ENCODE results near the gene SF3B4. TPM values are rescaled to one million over a fixed set of nuclear protein-coding genes. Genes with fewer than 3 reads are reported as not detected.
"Not testable (repeated sequence)": the region's sequence is repeated elsewhere in the genome, so short reads cannot be mapped to it uniquely, and the experiment has no call there.

The SF3B4 gene
- total RNA-seq, 1 donor from 2014 or later: 7.5 TPM

DNA sequence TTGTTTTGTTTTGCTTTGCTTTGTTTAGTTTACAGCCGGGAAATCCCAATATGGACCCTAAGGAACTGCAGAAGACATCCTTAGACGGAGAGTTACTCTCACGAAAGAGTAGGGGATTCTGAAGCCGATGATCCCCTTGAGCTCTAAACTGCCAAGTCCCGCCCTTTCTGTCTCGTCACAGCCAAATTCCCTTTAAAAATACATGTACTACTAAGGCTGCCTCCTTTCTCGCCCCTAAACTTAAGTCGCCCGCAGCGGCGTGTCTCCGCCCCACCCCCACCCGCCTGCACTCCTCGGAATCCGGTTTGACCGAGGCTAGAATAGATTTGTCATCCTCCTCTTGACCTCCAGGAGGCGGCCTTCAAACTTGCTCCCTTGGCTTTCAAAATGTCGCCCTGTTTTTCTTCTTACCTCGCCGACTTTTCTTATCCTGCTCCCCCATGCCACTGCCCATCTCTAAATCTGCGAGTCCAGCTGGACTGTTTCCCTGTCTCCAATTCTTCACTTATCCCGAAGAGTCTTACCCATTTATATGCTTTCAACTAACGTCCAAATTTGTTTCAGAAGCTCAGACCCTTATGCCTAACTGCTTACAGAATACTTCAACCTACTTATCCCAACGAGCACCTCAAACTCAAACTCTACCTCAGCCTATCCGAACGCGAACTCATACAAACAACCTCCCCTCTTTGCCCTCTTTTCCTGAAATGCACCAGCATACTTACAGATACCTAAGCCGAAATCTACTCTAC lies 39.2 kb downstream of the SF3B4 start:
- DNase-seq (ENCODE audit: low read depth in 2 of 2): peak; percentile 71 to 86

DNA sequence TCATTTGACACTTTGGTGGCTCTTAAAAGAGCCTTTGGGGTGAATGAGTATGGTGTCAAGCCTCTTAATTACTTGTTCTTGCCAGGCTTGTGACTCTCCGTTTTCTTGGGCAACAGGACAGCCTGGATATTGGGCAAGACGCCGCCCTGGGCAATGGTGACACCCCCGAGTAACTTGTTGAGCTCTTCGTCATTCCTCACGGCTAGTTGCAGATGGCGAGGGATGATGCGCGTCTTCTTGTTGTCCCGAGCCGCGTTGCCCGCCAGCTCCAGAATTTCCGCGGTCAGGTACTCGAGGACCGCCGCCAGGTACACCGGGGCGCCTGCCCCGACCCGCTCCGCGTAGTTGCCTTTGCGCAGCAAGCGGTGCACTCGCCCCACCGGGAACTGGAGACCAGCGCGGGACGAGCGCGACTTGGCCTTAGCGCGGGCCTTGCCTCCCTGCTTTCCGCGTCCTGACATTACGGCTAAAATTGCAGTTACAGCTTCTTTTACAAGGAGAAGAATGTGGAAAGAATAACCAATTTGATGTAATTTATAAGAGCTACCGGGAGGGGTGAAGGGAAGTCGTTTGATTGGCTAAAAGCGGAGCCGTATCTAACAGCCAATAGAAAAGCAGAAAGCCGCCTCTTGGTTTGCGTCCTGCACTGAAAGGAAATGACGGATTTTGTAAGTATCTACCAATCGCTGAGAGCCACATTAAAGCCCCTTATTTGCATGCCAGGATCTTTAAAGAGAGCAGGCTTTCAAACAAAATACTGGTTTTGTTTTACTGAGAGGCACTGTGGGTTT lies 40.0 kb downstream of the SF3B4 start:
- DNase-seq (ENCODE audit: low read depth in 2 of 2): peak; percentile 98

DNA sequence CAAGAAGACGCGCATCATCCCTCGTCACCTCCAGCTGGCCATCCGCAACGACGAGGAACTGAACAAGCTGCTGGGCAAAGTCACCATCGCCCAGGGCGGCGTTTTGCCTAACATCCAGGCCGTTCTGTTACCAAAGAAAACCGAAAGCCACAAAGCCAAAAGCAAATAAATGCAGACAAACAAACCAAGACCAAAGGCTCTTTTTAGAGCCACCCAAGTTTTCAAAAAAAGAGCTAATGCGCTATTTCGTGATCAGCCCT lies 40.5 kb downstream of the SF3B4 start:
- DNase-seq (ENCODE audit: low read depth in 2 of 2): peak in 1 of 2 donors; percentile 42

DNA sequence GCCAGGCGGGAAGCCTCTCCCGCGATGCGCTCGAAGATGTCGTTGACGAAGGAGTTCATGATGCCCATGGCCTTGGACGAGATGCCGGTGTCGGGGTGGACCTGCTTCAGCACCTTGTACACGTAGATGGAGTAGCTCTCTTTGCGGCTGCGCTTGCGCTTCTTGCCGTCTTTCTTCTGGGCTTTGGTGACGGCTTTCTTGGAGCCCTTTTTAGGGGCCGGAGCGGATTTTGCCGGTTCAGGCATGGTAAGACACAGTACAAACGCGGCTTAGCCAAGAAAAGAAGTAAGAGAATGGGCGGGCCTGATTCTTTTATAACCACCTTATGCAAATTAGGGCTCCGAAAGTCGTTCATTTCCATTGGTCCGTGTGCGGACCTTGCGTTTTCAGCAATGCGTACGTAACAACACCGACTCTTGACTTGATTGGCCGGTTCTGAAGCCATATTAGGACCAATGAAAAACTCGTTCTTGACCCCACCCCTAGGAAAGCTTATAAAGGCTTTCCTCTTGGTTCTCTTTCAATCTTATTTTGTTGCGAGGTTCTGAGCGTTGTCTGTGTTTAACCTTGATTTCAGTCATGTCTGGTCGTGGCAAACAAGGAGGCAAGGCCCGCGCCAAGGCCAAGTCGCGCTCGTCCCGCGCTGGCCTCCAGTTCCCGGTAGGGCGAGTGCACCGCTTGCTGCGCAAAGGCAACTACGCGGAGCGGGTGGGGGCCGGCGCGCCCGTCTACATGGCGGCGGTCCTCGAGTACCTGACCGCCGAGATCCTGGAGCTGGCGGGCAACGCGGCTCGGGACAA lies 41.0 kb downstream of the SF3B4 start:
- peak; percentile 99 for DNase-seq (ENCODE audit: low read depth in 2 of 2)

DNA sequence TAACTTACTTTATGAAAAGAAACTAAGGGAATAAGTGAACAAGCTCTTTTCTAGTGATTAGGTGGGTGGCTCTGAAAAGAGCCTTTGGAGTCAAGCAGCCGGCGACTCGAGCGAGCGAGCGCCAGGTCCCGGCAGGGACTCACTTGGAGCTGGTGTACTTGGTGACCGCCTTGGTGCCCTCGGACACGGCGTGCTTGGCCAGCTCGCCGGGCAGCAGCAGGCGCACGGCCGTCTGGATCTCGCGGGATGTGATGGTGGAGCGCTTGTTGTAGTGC lies 41.5 kb downstream of the SF3B4 start:
- not testable (repeated sequence) for DNase-seq (ENCODE audit: low read depth in 2 of 2)

DNA sequence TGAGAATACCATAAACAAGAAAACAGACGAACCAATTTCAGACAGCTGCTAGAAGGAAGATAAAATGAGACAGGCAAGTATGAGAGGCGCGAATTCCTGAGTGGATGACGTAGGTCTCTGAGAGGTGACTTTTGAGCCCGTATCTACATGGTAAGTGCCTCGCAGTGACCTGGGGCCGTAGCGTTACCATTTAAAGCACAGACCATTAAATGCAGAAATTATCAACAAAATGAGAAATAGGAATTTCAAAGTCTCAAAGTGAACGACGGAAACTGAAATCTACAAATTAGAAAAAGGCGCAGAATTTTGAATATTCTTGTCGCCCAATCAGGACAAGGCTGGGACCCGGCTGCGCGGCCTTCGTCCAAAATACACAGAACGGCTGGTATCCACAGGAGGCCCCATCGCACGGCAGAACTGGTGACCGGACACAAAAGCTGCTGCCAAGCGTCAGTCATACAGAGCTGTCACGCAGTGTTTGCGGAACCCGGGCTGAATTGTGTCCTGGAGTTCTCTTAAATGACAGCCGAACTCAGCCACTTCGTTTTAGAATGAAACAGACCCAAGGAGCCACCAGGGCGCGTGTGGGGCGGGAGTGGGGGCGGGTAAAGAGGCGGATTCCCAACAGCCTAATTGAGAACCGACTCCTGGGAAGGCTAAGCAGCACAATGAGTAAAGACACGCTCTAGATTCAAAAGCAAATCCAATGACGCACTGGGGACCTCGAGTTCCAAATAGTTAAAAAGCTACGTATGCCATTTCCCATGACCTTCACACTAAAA lies 42.1 kb downstream of the SF3B4 start:
- DNase-seq (ENCODE audit: low read depth in 2 of 2): peak; percentile 84 to 98

DNA sequence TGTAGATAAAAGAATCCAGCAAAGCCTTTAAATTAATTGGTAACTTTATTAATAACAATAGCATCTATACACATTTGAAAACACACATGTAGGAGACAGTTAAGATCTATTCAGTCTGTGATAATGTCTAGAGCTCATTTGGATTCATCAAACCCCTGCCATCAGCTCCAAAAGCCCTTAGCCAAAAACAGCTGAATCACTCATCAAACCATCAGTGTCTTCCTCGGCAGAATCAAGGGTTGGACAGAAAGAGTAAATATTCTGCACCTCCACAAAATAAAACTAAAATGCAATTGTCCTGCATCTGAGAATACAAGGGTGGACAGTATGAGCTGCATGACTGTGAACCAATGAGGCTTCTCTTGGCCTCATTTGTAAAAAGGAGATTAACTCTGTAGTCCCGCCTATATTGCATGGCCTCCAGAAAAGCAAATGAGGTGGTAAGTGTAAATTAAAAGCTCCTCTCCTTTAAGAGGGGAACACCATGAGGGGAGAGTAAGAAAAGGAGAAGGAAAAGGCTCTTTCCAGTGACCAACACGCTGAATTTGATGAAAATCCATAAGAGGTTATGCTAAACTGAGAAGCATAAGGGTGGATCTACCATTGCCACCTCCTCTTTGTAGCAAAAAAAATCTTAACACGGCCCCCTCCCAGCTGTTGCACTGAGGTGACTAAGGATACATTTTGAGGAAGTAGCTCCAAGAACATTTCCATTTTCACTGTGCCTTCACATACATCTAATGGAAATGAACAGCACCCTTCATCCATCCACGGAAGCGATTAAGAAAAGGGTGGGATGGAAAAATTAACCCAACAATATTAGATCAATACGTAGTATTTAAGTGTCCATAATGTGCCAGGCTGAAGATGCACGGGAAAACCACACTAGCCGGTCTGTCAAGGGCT lies 42.9 kb downstream of the SF3B4 start:
- DNase-seq (ENCODE audit: low read depth in 2 of 2): peak in 1 of 2 donors; percentile 5

DNA sequence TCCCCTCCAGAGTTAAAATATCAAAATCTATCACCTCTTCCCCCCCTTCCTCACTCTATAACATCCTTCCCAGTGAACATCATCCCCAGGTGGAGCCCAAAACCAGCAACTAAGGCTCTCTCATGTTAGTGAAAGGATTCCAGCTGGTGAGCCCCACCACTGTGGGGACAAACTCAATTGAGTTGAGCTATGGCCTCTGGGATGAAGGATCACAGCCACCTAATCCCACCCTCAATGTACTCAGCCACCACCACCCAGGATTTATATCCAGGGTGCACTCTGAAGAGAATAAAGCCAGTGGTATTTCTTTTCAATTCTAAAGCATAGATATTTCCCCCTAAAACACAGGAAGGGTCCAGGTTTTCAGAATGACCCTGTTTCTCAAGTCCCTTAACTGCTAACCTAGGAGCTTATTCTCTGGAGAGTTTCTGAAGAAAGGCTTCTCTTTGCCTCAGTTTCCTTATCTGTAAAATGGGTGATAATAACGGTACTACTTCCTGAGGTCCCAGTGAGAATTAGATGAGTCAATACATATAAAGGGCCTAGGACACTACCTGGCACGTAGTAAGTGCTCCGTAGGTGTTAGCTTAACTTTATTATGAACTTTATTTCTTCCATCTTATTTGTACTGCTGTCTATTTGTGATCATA lies 43.9 kb downstream of the SF3B4 start:
- no peak for DNase-seq (ENCODE audit: low read depth in 2 of 2)

DNA sequence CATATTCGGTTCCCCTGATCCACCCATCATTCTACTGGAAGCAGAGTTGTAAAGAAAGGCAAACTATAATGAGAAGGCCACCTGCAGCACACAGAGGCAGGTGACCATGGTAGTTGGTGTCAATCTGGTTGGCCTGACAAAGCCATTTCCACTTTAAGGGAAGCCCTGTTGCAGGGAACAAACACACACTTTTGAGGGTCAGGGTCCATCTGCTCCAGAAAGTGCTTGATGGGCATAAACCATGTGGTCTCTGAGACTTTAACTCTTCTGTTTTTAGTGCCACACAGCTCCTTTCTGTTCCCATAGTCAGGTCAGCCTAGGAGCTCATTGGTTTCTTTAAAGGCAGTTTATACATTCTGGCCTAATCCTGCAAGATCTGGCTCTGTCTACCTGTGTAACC lies 45.7 kb downstream of the SF3B4 start:
- DNase-seq (ENCODE audit: low read depth in 2 of 2): no peak

DNA sequence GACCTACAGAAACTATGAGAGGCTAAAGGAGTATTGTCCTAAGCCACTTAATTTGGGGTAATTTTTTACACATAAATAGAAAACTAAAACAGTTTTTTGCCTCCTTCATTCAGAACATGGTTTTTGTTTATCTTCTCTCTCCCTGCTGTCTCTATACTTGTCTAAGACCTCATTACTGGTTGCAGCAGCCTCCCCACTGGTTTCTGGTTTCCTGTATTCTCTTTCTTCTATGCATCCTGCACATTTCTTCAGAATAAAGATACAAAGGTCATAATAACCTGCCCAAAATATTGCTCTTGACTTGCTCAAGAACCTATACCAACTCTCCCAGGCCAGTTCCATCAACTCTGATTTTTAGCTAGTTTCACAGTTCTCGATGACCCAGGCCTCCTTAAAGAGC lies 48.0 kb downstream of the SF3B4 start:
- no peak for DNase-seq (ENCODE audit: low read depth in 2 of 2)

DNA sequence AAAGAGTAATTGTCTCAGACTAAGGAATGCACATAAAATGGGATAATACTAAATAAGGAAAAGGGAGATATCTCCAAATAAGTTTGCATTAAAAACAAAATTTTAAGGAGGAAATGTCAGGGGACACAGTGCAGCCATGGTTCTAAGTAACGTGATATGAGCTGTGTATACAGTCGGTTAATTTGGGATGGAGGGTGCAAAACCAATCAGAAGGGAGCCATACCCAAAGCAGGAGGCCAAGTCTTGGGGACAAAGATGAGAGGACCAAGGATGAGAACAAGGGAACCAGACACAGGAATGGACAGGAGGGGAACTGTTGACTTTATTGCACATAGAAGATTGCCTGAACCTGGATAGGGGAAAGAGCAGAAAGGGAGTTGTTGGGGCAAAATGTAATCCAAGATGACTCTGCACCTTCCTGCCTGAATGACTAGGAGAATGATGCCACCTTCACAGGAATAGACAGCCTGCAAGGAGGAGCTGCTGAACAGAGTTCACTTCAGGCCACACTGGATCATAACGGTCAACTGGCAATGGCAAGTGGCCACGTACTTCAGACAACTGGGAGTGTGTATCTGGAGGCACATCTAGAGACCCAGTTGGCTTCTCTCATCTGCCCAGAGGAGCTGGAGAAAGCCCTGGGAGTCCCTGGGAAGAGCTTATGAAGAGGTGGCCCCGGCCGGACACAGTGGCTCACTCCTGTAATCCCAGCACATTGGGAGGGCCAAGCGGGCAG lies 50.2 kb downstream of the SF3B4 start:
- no peak for DNase-seq (ENCODE audit: low read depth in 2 of 2)

Other genes starting within 250 kb of the SF3B4 start
- not detected in 2 replicates for gene FCGR1A, start 145.1 kb downstream of the SF3B4 start, total RNA-seq
- 5.4 and 7.5 TPM in 2 replicates for gene BOLA1, start 28.2 kb downstream of the SF3B4 start, total RNA-seq
- gene SV2A, start 10.0 kb downstream of the SF3B4 start, total RNA-seq: 1.5 and 2.8 TPM in 2 replicates
- 0.40 and 0.87 TPM in 2 replicates for gene MTMR11, start 9.1 kb upstream of the SF3B4 start, total RNA-seq
- 8.5 and 11.3 TPM in 2 replicates for gene OTUD7B, start 82.9 kb upstream of the SF3B4 start, total RNA-seq
- gene VPS45, start 140.0 kb upstream of the SF3B4 start, total RNA-seq: 14.8 and 21.0 TPM in 2 replicates
- 39.0 and 57.5 TPM in 2 replicates for gene PLEKHO1, start 222.1 kb upstream of the SF3B4 start, total RNA-seq

Data from lung microvascular endothelial cell (primary cell).